Lower lobe of right lung (tissue), 2 donors: ENCODE results near the gene GAS2. TPM values are rescaled to one million over a fixed set of nuclear protein-coding genes. Genes with fewer than 3 reads are reported as not detected.

ENCODE experiments used
- ATAC-seq, 2 donors: fragments of 200-7000 bp; cut with Tn5 transposase; one replicate each; pipeline ENCODE4 v1.9.1; 2020 to 2022; ENCODE audit warnings: mild to moderate bottlenecking in 2 of 2, moderate library complexity in 2 of 2
- DNase-seq: peaks from one replicate; pipeline ENCODE4 v3.0.0-alpha.2; 2020
- H3K27ac ChIP-seq: fragments of 200-600 bp; one replicate; pipeline ENCODE4 v1.8.0; 2022
- H3K27me3 ChIP-seq: fragments of 200-600 bp; one replicate; pipeline ENCODE4 v1.8.0; 2022; ENCODE audit warnings: low read depth
- H3K36me3 ChIP-seq: fragments of 200-600 bp; one replicate; pipeline ENCODE4 v1.8.0; 2022; ENCODE audit warnings: mild to moderate bottlenecking
- H3K4me1 ChIP-seq: fragments of 200-600 bp; one replicate; pipeline ENCODE4 v1.8.0; 2022
- H3K4me3 ChIP-seq: fragments of 200-600 bp; one replicate; pipeline ENCODE4 v1.8.0; 2022; ENCODE audit warnings: mild to moderate bottlenecking
- H3K9me3 ChIP-seq: fragments of 200-600 bp; one replicate; pipeline ENCODE4 v1.8.0; 2022
- CTCF ChIP-seq: fragments of 200-600 bp; IDR thresholded peaks from one replicate; pipeline ENCODE4 v1.8.0; 2022; ENCODE audit warnings: antibody characterized with exemption, mild to moderate bottlenecking
- intact Hi-C: fragments of 100-400 bp; cut with DNase I; formaldehyde crosslinking; loops from one replicate; pipeline ENCODE4 v1.11.0; 2022
- total RNA-seq: library from RNA; stranded (reverse); fragmentation: NEBNext Ultra II Directional; extraction: Animal tissue kit (Norgen Biotek cat#: 25700); gene quantifications from one replicate; pipeline ENCODE4 v1.2.1, GENCODE V29; 2021
- donor health status: DM: no; HTN: yes; CAD: no; lungs with severe emphysema.

GAS2 gene
- total RNA-seq, 1 donor from 2014 or later = 2.6 TPM

- Histone ChIP-seq H3K4me3 (no peak overlapping the region), H3K27ac (no peak overlapping the region), H3K36me3 (no peaks in the 10 kb centered on the region), H3K27me3 (no peaks in the 10 kb centered on the region), H3K4me1 (peaks cover 6% of the 10 kb centered on the region), H3K9me3 (no peaks in the 10 kb centered on the region)
- intact Hi-C loops = no loop called here
- ATAC-seq = no peak
- DNase-seq = no peak
- TF ChIP-seq CTCF = no peak
These were observed 141.0 kb downstream of the GAS2 start for GRCh38 chr11:22807391-22807790.

GRCh38 chr11:22807855-22808570 is 141.6 kb downstream of the GAS2 start:
- TF ChIP-seq CTCF = no peak
- no peaks in the 10 kb centered on the region for H3K27me3 ChIP-seq
- intact Hi-C loops = no loop called here
- H3K4me1 ChIP-seq = peaks cover 6% of the 10 kb centered on the region
- no peak overlapping the region for H3K27ac ChIP-seq
- DNase-seq (no peak), ATAC-seq (no peak)
- H3K9me3 ChIP-seq = no peaks in the 10 kb centered on the region
- no peaks in the 10 kb centered on the region for H3K36me3 ChIP-seq
- no peak overlapping the region for H3K4me3 ChIP-seq

- no peaks in the 10 kb centered on the region for H3K9me3 ChIP-seq
- DNase-seq = no peak
- no peak overlapping the region for H3K4me3 ChIP-seq
- no peak overlapping the region for H3K27ac ChIP-seq
- H3K27me3 ChIP-seq = no peaks in the 10 kb centered on the region
- peaks cover 6% of the 10 kb centered on the region for H3K4me1 ChIP-seq
- intact Hi-C loops = no loop called here
- no peak for ATAC-seq
- no peaks in the 10 kb centered on the region for H3K36me3 ChIP-seq
- no peak for TF ChIP-seq CTCF
These were observed 142.3 kb downstream of the GAS2 start for GRCh38 chr11:22808571-22809197.

GRCh38 chr11:22809893-22810292 is 143.5 kb downstream of the GAS2 start:
- no peak for TF ChIP-seq CTCF
- H3K27me3 ChIP-seq = no peaks in the 10 kb centered on the region
- H3K4me3 ChIP-seq = no peak overlapping the region
- H3K36me3 ChIP-seq = no peaks in the 10 kb centered on the region
- H3K9me3 ChIP-seq = no peaks in the 10 kb centered on the region
- peaks cover 6% of the 10 kb centered on the region for H3K4me1 ChIP-seq
- intact Hi-C loops = no loop called here
- DNase-seq (no peak), ATAC-seq (no peak)
- H3K27ac ChIP-seq = no peak overlapping the region

GRCh38 chr11:22822203-22822602 is 155.8 kb downstream of the GAS2 start:
- no peak overlapping the region for H3K27ac ChIP-seq
- TF ChIP-seq CTCF = no peak
- no peak overlapping the region for H3K4me3 ChIP-seq
- DNase-seq (no peak), ATAC-seq (no peak)
- no peaks in the 10 kb centered on the region for H3K9me3 ChIP-seq
- intact Hi-C loops = no loop called here
- H3K36me3 ChIP-seq = peaks cover 78% of the 10 kb centered on the region
- no peaks in the 10 kb centered on the region for H3K4me1 ChIP-seq
- no peaks in the 10 kb centered on the region for H3K27me3 ChIP-seq
